Cerebellar cortex (tissue), 1 donor: Measurements from ENCODE around the gene EPG5.
"Not testable (repeated sequence)": the region's sequence is repeated elsewhere in the genome, so short reads cannot be mapped to it uniquely, and the experiment has no call there.

ENCODE experiments used
- DNase-seq: peaks from one replicate; pipeline ENCODE4 v3.0.0-alpha.2; 2015; ENCODE audit warnings: low spot score

EPG5 gene

GRCh38 chr18:45967007-45967706, at the start of gene EPG5:
Gene EPG5 (minus strand): TSS chr18:45967329. CDS start chr18:45967239, 90 bp downstream.
- DNase-seq, result peak; percentile 97

- DNase-seq, result no peak
Observed at GRCh38 chr18:46013484-46014189, 46.5 kb upstream of the EPG5 start.

- no peak for DNase-seq
Observed at GRCh38 chr18:46010676-46011075, 43.5 kb upstream of the EPG5 start.

- DNase-seq, result no peak
Observed at GRCh38 chr18:46010050-46010449, 42.9 kb upstream of the EPG5 start.

- DNase-seq, result no peak
Observed at GRCh38 chr18:46009125-46009840, 42.2 kb upstream of the EPG5 start.

- DNase-seq, result no peak
Observed at GRCh38 chr18:46008531-46008930, 41.4 kb upstream of the EPG5 start.

GRCh38 chr18:46007165-46007564, 40.0 kb upstream of the EPG5 start:
- no peak for DNase-seq

GRCh38 chr18:46002934-46003333, 35.8 kb upstream of the EPG5 start:
- DNase-seq, result no peak

GRCh38 chr18:46001892-46002291, 34.8 kb upstream of the EPG5 start:
- DNase-seq, result no peak

GRCh38 chr18:46001074-46001473, 33.9 kb upstream of the EPG5 start:
- DNase-seq, result no peak

GRCh38 chr18:45999536-45999935, 32.4 kb upstream of the EPG5 start:
- no peak for DNase-seq

- DNase-seq, result no peak
Observed at GRCh38 chr18:45998244-45998643, 31.1 kb upstream of the EPG5 start.

GRCh38 chr18:45997700-45998151, 30.6 kb upstream of the EPG5 start:
- no peak for DNase-seq

- no peak for DNase-seq
Observed at GRCh38 chr18:45995461-45995860, 28.3 kb upstream of the EPG5 start.

- no peak for DNase-seq
Observed at GRCh38 chr18:45993438-45993837, 26.3 kb upstream of the EPG5 start.

- not testable (repeated sequence) for DNase-seq
Observed at GRCh38 chr18:45992527-45992926, 25.4 kb upstream of the EPG5 start.

- no peak for DNase-seq
Observed at GRCh38 chr18:45991788-45992187, 24.7 kb upstream of the EPG5 start.

GRCh38 chr18:45984546-45985235, 17.6 kb upstream of the EPG5 start:
- no peak for DNase-seq

- DNase-seq, result no peak
Observed at GRCh38 chr18:45981821-45982220, 14.7 kb upstream of the EPG5 start.

- no peak for DNase-seq
Observed at GRCh38 chr18:45980229-45980628, 13.1 kb upstream of the EPG5 start.

GRCh38 chr18:45978084-45978483, 11.0 kb upstream of the EPG5 start:
- no peak for DNase-seq

GRCh38 chr18:45976974-45977373, 9.8 kb upstream of the EPG5 start:
- no peak for DNase-seq
